HG02610 (cell line): ENCODE results near the gene RPS21.
"Not testable (repeated sequence)": the region's sequence is repeated elsewhere in the genome, so short reads cannot be mapped to it uniquely, and the experiment has no call there.

ENCODE experiments used
- ATAC-seq: cut with Tn5 transposase; IDR thresholded peaks from one replicate; pipeline ENCODE4 v1.9.1; 2021; ENCODE audit warnings: mild to moderate bottlenecking, moderate library complexity; ENCODE audit not compliant: unreplicated experiment

Gene RPS21

DNA sequence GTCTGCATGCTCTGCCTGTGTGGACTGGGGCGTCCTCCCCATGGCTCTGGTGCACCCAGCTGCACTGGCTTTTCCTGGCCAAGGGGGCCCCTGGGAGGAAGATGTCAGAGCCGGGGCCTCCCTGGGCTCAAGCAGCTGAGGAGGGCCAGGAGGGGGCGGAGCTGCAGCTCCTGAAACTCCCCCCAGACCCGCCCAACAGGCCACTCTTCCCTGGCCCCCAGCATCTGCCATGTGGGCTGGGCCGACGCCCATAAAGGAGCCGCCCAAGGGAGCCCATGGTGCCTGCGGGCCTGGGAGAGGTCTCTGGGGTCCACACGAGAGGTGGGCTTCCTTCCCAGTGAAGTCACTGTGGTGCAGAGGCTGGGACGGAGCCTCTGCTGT, 36.4 kb downstream of the RPS21 start:
- no peak for ATAC-seq

DNA sequence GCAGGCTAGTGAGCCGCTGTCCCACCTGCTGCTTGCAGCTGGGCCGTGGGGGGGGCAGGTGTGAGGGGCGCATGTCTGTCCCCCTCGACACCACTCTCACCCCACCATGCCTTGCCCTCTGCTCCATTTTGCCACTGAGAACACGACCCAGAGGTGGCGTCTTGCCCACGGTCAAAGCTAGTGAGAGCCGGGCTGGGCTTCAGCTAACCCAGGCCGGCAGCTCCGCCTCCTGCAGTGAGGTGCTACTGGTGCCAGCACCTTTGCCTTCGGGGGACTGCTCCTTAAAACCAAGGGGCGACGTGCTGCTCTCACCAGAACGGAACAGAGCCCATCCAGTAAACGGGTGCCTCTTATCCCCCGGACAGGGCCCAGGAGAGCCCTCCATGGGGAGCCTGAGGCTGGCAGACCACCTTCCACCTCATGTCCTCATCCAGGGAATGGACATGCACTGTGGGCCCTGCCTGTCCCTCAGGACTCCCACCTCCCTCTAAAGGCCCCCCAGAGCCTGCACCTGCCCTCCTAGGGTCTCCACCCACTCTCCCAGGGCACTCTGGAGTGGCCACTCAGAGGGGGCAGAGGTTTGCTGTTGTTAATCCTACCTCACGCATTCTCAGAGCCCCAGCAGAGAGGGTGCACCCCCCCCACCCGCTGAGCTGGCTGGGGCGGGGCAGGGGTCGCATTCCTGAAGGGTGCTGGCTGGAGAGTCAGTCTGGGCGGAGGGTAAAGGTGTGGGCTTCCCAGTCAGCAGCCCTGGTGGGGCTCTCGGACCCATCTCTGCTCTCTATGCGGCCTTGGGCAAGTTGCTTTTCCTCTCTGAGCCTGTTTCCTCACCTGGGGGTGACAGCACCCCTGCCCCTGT, 37.6 kb downstream of the RPS21 start:
- ATAC-seq = no peak

DNA sequence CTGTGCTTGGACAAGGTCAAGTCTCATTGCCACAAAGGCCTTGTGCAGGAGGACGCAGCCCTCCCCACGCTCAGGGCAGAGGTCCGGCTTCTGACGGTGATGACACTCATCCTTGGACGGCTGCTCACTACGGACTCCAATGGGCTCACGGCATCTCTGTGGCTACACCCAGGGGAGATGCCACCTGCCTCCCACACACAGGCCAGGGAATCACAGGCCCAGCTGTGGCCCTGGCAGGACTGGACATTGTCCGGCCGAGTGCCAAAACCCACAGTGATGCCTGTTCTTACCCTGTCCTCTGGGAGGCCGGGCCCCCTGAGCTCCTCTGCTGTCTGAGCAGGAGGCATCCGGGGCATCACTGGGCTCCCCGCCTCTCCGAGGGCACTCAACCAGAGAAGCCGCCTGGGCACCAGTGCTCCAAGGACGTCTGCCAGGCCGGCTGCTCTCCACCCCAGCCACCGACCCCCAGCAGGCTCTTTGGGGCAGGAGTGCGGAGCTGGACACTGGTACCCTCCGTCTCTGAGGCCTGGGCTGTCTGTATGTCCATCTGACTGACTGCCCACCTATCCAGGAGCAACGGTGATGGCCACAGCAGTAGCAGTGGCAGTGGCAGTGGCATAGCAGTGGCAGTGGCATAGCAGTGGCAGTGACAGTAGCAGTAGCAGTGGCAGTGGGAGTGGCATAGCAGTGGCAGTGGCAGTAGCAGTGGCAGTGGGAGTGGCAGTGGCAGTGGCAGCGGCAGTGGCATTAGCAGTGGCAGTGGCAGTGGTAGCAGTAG, 38.6 kb downstream of the RPS21 start:
- ATAC-seq = no peak

GRCh38 chr20:62426059-62426348, 39.1 kb downstream of the RPS21 start:
- ATAC-seq = not testable (repeated sequence)

- ATAC-seq = no peak
These were observed 39.8 kb downstream of the RPS21 start for GRCh38 chr20:62426699-62427131.

- no peak for ATAC-seq
These were observed 40.5 kb downstream of the RPS21 start, which contains the start of gene RBBP8NL for GRCh38 chr20:62427172-62428001. RBBP8NL (minus strand) TSS chr20:62427539; CDS start chr20:62419647, 7,892 bp downstream.

DNA sequence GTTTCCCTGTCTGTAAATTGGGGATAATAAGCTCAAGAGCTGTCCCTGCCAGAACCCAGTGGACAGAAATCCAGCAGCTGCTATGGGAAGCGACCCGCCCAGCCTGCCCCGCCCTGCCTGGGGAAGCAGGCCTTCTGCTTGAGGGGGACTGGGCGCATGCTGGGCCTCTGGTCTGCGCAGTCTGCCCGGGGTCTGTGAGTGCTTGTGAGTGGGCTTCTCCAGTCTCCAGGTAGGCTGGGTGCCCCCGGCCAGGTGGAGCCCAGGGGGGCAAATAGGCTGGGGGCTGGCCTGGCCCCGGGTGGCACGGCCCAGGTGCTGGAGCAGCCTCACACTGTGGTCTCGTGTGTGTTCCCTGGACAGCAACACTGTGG, 41.1 kb downstream of the RPS21 start:
- ATAC-seq = no peak

DNA sequence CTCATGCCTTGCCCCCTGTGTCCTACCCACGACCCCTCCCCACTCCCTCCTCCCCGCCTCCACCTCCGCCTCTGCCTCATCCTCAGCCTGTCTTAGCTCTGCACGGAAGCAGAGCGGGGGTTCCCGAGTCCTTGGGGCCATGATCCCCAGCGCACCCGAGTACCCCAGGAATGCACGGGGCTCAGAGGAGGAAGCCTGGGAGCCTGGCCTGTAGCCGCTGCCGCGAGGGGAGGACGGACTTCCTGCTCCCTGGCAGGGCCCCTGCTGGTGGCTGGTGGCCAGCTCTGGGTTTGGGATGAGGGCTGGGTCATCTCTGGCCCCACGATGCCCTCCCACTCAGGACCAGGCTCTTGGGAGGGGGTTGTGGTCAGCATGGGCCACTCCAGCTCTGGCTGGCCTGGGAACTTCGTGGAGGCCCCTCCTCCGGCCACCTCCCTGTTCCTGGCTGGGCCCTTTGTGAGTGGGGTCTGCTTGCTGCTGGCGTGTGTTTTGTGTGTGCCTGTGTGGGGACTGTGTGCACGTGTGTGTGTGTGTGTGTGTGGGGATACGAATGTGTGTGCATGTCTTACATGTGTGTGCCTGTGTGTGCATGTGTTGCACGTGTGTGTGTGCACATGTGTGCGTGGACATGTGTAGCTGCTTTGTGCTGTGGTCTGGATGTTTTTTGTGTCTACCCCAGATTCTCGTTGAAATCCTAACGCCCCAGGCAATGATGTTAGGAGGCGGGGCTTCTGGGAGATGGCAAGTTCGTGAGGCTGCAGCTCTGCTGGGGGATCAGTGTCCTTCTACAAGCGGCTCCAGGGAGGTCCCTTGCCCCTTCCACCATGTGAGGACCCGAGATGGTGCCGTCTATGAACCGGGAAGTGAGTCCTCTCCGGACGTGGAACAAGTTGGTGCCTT, 41.7 kb downstream of the RPS21 start:
- ATAC-seq = no peak

DNA sequence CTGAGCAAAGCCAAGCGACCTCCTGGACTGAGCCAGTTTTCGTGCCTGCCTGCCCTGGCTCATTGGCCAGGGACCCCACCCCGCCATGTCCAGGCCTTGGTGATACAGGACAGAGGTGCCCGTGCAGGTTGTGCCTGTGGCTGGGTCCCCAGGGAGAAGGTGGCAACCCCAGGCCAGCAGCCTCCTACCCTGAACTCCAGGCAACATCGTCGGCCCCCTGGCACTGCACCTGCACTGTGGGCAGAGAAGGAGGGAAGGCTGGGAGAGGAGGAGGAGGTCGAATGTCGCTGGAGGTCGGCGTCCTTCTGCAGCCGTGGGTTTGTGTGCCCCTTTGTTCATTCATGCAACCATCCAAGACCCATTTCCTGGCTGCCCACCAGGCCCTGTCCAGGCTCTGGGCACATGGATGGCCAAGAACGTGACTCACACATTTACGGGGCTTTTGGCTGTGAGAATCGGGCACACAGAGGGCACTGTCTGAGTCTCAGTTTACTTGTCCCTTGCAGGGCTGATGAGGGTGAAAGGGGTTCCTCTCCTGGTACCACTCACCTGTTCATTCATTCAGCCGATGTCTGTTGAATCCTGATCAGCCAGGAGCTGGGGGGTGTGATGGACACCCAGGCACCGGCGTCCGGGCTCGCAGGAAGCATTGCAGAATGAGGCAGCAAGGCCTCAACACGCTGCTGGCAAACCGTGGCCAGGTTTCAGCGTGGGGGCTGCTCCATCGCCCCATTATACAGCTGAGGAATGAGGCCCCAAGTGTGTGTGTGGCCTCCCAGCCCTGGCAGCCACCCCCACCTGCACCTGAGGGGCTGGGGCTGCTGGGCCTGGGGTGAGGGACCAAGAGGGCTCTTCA, 42.8 kb downstream of the RPS21 start:
- no peak for ATAC-seq

- ATAC-seq = no peak
These were observed 43.5 kb downstream of the RPS21 start for GRCh38 chr20:62430311-62430853.

- no peak for ATAC-seq
These were observed 44.1 kb downstream of the RPS21 start for GRCh38 chr20:62430866-62431447.

- no peak for ATAC-seq
These were observed 47.0 kb downstream of the RPS21 start for GRCh38 chr20:62433658-62434497.

GRCh38 chr20:62436692-62437091, 49.8 kb downstream of the RPS21 start:
- no peak for ATAC-seq

- no peak for ATAC-seq
These were observed 50.6 kb downstream of the RPS21 start for GRCh38 chr20:62437496-62437895.

DNA sequence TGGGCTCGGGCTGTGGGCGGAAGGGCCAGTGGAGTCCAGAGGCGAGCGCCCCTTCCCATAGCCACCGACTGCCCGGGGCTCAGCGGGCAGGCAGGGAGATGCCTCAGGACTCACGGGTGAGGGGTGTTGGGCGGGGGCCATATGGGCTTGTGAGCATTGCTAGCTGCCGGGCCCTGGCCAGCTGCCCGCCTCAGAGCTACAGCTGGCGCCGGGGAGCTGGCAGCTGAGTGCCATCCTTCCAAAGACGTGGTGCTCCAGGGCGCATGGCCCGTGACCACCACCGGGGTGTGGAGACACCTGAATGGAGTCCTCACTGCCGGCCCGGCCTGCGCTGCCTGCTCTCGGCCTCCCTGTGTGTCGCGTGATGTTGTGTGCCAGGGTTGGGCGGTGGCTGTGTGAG, 51.0 kb downstream of the RPS21 start:
- no peak for ATAC-seq
